Measurements from ENCODE around the gene DCDC2.
"Not testable (repeated sequence)": the region's sequence is repeated elsewhere in the genome, so short reads cannot be mapped to it uniquely, and the experiment has no call there.

DCDC2 gene

DNA sequence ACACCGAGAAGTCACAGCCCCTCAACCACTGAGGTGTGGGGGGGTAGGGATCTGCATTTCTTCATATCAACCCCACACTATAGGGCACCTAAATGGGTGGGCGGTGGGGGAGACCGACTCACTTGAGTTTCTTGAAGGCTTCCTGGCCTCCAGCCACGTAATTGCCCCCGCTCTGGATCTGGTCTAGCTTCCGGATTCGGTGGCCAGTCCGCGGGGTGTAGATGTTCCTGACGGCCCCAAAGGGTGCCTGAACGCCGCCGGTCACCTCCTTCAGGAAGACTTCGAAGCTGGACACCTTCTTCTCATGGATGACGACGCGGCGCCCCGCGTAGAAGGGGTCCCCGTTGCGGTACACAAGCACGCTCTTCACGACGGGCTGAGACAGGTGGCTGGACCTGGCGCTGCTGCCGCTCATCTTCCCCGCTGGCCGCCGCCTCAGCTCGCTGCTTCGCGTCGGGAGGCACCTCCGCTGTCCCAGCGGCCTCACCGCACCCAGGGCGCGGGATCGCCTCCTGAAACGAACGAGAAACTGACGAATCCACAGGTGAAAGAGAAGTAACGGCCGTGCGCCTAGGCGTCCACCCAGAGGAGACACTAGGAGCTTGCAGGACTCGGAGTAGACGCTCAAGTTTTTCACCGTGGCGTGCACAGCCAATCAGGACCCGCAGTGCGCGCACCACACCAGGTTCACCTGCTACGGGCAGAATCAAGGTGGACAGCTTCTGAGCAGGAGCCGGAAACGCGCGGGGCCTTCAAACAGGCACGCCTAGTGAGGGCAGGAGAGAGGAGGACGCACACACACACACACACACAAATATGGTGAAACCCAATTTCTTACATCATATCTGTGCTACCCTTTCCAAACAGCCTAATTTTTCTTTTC lies at the start of gene DCDC2:
Gene DCDC2 (minus strand): TSS at position 724 of the 883 bp plus-strand sequence. CDS start 309 bp downstream, at position 415.
- DNase-seq (ENCODE audit: extremely low read depth in 1 of 2, low read depth in 1 of 2) = no peak

DNA sequence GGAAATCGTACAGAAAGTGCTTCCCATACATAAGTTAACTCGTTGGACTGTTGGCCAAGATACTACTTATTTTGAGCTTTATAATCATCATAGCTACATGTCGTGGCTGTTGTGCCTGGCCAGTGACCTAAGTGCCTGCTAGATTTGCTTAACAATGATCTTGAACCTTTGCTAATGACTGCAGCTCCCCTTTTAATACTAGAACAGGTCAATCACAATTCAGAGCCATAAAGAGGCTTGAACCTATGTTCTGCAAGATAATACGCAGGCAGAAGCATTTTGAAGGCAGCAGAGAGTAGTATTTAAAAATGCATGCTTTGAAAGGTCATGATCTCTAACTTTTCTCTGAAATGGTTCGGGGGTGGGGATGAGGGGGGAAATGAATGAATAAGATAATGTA lies 47.4 kb upstream of the DCDC2 start:
- no peak for DNase-seq (ENCODE audit: extremely low read depth in 1 of 2, low read depth in 1 of 2)

GRCh38 chr6:24403501-24403824 lies 45.6 kb upstream of the DCDC2 start:
- DNase-seq (ENCODE audit: extremely low read depth in 1 of 2, low read depth in 1 of 2) = no peak

GRCh38 chr6:24402697-24403500 lies 45.0 kb upstream of the DCDC2 start, which contains the start of gene MRS2:
Gene MRS2 (plus strand): TSS chr6:24402936. CDS start chr6:24403047, 111 bp downstream.
- DNase-seq (ENCODE audit: extremely low read depth in 1 of 2, low read depth in 1 of 2) = peak; percentile 31 to 63

DNA sequence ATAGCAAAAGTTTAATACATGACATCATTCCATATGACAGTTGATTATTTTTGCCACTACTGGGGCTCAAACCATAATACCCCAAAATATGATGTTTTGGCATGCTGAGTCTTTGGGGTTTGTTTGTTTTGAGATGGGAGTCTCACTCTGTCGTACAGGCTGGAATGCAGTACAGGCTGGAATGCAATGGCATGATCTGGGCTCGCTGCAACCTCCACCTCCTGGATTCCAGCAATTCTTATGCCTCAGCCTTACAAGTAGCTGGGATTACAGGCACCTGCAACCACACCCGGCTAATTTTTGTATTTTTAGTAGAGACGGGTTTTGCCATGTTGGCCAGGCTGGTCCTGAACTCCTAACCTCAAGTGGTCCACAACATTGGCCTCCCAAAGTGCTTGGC lies 43.6 kb upstream of the DCDC2 start:
- no peak for DNase-seq (ENCODE audit: extremely low read depth in 1 of 2, low read depth in 1 of 2)

- DNase-seq (ENCODE audit: extremely low read depth in 1 of 2, low read depth in 1 of 2) = not testable (repeated sequence)
These were observed 42.5 kb upstream of the DCDC2 start for GRCh38 chr6:24400045-24401039.

DNA sequence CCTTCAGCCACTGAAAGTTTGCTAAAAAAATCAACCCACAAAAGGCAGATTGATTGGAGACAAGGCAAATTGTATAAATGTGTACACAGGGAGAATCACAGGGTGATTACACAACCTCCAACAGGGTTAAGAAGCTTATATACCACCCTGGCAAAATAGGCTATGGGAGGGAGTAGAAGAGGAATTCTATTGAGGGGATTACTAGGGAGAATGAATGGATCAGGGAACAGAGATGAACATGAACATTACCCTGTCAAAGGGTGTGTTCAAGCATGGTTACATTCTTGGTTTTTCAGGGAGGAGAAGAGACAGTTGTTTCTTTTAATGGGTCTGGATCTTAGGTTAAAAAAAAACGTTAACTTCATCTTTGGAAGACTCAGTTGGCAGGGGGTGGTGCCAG lies 39.8 kb upstream of the DCDC2 start:
- DNase-seq (ENCODE audit: extremely low read depth in 1 of 2, low read depth in 1 of 2) = no peak

GRCh38 chr6:24396824-24397223 lies 39.0 kb upstream of the DCDC2 start:
- no peak for DNase-seq (ENCODE audit: extremely low read depth in 1 of 2, low read depth in 1 of 2)

DNA sequence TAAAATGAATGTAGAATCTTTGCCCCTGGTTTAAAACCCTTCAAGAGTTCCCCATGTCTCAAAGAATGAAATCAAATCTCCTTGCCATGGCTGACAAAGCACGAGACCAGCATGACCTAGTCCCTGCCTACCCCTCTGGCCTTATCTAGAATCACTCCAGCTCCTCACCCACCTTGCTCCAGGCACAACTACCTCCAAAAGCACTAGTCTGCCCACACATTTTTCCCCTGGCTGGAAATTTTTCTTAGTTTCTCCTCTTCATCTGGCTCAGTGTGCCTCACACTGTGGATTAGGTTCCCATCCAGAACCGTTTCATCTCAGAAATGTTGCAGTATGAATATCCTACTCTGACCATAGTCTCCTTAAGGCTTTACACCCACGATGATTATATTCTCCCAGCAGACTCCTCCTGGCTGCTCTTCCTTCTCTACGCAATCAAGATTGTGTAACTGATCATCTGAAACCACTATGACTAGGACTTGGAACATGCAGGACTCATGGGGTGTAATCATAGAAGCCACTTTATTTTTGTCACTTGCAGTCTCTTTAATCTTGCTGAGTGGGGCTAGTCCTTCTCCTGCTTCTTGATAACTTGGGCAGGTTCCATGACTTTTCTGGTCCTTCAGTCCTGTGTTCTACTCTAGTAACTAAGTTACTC lies 37.0 kb upstream of the DCDC2 start:
- DNase-seq (ENCODE audit: extremely low read depth in 1 of 2, low read depth in 1 of 2) = no peak

DNA sequence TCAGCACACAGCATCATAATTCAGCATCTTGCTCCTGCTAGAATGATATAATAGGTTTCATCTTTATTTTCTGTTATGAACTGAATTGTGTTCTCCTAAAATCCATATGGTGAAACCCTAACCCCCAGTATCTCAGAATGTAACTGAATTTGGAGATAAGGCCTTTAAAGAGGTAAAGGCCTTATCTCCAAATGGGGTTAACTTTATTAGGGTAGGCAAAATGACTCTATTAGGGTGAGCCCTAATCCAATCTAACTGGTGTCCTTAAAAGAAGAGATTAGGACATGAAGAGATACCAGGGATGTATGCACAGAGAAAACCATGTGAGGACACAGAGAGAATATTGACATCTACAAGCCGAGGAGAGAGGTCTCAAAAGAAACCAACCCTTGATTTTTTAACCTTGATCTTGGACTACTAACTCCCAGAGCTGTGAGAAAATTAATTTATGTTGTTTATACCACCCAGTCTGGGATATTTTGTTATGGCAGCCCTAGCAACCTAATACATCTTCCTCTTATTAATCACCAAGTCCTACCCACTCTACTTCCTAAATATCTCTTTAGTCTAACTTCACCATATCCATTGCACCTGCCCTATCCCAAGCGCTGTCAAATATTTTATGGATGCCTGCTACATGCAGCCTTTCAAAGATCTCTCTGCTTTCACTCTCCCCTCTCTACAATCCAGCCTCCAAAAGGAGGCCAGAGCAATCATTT lies 36.4 kb upstream of the DCDC2 start:
- DNase-seq (ENCODE audit: extremely low read depth in 1 of 2, low read depth in 1 of 2) = no peak

DNA sequence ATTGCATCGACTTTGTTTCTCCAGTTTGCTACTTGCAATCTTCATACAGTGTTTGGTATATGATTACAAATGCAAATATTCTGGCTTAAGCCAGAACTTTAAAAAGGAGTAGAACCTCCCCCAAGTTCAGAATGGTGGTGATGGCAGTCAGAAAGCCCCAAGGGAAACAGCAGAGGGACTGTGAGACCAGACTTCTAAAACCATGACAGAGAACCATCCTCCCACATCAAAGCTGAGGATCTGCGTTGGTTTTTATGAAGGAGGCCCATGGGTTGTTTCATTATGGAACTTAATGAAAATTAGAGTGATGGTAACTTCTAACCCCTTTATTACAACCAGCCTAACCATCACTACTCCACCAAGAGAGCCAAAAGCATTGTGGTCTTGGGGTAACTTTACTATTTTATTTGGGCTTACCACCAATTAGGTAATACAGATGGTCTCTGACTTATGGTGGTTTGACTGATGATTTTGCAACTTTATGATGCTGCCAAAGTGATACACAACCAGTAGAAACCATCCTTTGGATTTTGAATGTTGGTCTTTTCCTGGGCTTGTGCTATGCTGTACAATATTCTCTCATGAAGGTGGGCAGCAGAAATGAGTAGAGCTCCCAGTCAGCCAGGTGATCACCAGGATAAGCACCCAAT lies 34.0 kb upstream of the DCDC2 start:
- DNase-seq (ENCODE audit: extremely low read depth in 1 of 2, low read depth in 1 of 2) = no peak

DNA sequence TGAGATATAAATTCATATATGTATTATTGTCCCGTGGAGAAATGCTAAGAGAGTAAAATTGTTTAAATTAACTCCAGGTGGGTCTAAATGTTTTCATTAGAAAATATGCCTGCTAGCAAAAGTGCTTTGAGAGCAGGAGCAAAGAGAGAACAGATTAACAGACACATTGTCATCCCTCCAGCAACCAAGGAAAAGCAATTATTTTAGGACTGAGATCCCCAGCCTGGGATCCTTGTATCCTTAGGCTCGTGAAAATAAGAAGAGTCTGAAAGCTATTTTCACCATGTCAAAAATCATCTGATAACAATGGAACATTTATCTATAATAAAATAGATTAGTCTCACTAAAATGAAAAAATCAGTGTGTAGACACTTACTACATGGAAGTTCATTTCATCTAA lies 33.3 kb upstream of the DCDC2 start:
- no peak for DNase-seq (ENCODE audit: extremely low read depth in 1 of 2, low read depth in 1 of 2)

GRCh38 chr6:24387818-24388217 lies 30.0 kb upstream of the DCDC2 start:
- no peak for DNase-seq (ENCODE audit: extremely low read depth in 1 of 2, low read depth in 1 of 2)

GRCh38 chr6:24385536-24386269 lies 27.8 kb upstream of the DCDC2 start:
- DNase-seq (ENCODE audit: extremely low read depth in 1 of 2, low read depth in 1 of 2) = no peak

DNA sequence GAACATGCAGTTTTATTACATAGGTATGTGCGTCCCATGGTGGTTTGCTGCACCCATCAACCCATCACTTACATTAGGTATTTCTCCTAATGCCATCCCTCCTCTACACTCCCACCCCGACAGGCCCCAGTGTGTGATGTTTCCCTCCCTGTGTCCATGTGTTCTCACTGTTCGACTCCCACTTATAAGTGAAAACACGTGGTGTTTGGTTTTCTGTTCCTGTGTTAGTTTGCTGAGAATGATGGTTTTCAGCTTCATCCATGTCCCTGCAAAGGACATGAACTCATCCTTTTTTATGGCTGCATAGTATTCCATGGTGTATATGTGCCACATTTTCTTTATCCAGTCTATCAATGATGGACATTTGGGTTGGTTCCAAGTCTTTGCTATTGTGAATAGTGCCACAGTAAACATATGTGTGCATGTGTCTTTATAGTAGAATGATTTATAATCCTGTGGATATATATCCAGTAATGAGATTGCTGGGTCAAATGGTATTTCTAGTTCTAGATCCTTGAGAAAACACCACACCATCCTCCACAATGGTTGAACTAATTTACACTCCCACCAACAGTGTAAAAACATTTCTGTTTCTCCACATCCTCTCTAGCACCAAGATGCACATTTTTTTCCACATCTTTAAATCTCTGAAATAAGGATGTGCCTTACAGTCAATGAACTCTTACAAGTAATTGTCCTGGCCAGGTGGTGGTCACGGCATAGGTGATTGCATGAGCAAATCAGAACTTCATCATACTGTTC lies 26.7 kb upstream of the DCDC2 start:
- DNase-seq (ENCODE audit: extremely low read depth in 1 of 2, low read depth in 1 of 2) = not testable (repeated sequence)

DNA sequence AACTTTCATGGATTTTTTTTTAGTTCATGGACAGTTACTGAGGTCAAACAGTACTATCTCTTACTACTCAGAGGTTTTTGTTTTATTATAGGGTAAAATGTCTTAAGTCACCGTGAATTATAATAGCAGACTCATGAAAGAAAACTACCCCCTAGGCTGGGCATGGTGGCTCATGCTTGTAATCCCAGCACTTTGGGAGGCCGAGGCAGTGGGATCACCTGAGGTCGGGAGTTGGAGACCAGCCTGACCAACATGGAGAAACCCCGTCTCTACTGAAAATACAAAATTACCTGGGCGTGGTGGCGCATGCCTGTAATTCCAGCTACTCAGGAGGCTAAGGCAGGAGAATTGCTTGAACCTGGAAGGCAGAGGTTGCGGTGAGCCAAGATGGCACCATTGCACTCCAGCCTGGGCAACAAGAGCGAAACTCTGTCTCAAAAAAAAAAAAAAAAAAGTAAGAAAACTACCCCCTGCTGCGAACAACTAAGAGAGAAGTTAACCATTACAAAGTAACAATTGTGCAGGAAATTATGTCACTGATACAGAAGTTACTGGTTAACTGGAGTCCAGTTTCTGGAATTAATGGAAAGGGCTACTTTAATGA lies 25.1 kb upstream of the DCDC2 start:
- not testable (repeated sequence) for DNase-seq (ENCODE audit: extremely low read depth in 1 of 2, low read depth in 1 of 2)

DNA sequence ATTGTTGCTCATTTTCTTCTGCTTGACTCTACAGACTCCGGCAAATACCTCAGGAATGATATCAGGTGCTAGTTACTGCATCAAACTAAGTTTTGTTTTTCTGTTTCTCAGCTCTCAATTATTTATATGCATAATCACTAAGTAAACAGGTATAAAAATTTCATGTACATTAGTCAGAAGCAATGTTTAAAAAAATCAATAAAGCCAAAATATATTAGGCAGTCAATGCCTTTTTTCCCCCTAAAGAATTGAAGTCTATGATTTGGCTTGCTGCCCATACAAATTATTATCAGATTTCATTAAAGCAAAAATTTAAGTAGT lies 24.3 kb upstream of the DCDC2 start:
- DNase-seq (ENCODE audit: extremely low read depth in 1 of 2, low read depth in 1 of 2) = no peak
